NCI-H1105 treated with DMSO at 0.1 percent for 48 hours (cell line): ENCODE measurements around the gene FARS2.

Experiments
- DNase-seq: peaks from one replicate; lab custom pipeline; 2025; lab: John Stamatoyannopoulos, UW

FARS2 gene

DNA sequence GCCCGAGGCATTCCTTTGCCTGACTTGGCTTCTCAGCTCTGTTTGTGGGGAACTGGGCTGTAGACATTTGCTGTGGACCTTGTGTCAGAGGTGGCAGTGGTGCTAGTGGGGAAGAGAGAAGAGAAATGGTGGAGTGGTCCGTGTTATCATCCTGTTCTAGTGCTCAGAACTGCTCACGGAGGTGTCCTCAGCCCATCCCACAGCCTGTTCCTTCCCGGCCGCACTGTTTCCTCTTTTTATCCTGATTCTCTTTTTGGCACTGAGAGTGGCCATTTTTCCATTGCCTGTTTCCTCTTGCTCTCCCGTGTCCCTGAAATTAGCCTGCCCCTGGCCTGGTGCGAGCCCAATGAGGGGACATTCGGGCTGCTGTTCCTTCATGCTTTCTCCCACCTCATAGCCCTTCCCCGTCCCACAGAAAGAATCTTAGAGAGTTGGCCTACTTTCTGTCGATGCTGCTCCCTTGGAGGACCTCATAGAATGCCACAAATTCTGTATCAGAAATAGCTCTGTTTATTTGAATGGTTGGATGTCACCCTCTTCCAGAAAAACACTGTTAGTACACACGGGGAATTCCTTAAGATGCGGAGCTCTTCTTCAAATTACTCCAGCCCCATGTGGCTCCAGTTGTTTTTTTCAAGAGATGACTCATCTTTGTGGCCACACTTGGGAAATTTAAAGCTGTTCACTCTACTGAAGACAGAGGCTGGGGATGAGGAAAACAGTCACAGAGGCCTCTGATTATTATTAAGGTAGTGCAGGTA is 26.1 kb downstream of the FARS2 start:
- no peak for DNase-seq

DNA sequence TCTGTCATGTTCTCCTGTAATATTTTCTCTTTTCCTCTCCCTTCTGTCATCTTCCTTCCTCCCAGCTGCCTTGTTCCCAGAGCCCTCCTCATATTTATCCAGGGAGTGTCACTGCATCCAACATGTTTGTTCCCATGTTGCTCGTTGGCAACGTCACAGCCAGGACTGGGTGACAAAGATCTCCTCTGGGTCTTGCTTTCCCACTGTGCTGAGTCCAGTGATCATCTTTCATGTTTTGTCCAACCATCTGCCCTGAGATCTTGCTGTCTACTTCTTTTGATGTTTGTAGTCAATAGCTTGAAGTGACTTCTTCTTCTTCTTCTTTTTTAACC is 26.6 kb downstream of the FARS2 start:
- DNase-seq = no peak

DNA sequence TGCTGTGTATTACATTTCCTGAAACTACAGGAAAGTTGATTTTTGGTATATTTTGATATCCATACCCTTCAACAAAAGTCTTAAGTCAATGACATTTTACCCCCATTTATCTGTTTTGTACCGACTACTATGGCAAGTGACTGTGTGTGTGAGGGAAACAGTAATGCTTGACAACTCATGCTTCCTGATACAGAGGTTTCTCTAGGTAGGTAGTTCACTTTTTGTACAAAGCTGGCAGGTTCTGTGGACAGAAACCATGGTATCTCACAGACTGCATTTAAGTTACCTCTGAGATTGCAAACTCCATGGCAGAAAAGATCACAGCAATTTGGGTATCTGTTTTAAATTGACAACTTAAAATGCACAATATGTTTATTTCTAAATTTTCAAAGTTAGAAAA is 28.8 kb downstream of the FARS2 start:
- no peak for DNase-seq

DNA sequence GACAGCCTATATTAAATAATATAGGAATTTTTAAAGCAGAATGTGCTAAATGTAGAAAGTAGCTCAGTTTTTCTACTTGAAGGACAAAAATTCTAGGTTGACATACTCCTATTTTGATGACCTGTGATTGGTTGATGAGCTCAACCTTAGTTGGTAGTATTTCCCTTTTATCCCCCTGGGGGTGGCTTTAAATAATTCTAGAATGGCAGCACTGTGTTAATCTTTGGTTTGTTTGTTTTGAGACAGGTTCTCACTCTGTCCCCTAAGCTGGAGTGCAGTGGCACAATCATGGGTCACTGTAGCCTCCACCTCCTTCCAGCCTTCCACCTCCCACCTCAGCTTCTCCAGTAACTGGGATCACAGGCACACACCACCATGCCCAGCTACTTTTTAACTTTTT is 29.2 kb downstream of the FARS2 start:
- no peak for DNase-seq

DNA sequence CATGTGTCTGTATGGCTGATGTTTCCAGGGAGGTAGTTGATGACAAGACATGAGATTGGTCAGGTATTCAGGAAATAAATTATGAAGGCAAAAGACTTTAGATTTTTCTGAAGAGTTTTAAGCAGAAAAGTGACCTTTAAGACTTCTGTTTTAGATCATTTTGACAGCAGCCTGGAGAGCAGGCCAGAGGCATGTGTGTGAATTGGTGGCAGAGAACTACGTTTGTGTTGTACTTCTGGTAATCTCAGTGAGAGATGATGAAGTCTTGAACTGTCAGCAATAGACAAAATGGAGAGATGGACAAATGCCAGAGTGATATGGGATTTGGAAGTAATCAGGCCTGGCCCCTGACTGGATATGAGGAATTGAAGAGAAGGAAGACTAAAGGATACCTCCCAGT is 30.8 kb downstream of the FARS2 start:
- no peak for DNase-seq

- no peak for DNase-seq
These were observed 32.4 kb downstream of the FARS2 start for GRCh38 chr6:5293692-5294091.

DNA sequence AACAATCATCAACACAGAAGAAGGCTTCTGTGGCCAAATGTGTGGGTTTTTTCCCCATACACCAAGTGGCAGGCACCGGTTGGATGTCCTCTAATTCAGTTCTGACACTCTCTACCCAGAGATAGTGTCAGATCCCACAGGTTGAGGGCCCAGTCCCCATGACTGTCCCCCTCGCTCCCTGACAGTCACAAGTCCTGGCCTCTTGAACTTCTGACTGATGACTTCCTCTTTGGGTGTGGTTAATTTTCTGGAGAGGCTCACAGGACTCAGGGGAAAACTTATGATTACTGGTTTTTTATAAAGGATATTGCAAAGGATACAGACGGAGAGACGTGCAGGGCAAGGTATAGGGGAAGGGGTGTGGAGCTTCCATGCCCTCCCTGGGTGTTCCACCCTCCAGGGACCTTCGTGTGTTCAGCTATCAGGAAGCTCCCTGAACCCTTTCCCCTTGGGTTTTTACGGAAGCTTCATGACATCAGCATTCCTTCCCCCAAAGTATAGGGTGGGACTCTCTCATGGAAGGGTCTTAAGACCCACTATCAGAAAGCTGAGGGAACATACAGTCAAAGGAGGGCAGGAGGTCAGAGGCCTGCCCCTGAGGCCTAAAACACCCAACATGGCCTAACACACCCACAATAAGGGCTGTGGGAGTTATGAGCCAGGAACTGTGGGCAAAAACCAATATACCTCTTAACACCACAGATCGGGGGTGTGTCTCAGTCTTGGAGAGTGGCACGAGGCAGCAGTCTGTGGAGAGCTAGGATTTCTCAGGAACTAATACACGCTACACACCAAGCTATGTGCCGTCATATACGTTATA is 33.3 kb downstream of the FARS2 start:
- no peak for DNase-seq

DNA sequence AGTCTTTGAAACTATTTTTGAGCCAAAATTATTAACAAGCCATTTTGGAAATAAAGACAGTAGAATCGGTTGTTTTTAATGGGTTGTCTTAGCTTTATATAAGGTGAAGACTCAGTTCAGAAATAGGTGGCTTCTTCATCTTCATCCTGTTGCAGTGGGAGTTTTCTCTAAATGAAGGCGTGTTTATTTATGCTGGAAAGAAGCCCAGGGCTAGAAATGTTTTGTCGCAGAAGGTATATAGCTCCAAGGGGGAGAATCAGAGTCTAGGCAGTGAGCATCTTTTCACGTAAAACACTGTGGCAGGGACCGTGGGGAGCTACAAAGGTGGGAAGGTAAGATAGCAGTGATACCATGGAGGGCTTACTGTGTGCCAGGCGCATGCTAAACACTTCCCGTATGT is 34.3 kb downstream of the FARS2 start:
- DNase-seq = no peak

GRCh38 chr6:5300206-5300764 is 39.0 kb downstream of the FARS2 start:
- DNase-seq = no peak

DNA sequence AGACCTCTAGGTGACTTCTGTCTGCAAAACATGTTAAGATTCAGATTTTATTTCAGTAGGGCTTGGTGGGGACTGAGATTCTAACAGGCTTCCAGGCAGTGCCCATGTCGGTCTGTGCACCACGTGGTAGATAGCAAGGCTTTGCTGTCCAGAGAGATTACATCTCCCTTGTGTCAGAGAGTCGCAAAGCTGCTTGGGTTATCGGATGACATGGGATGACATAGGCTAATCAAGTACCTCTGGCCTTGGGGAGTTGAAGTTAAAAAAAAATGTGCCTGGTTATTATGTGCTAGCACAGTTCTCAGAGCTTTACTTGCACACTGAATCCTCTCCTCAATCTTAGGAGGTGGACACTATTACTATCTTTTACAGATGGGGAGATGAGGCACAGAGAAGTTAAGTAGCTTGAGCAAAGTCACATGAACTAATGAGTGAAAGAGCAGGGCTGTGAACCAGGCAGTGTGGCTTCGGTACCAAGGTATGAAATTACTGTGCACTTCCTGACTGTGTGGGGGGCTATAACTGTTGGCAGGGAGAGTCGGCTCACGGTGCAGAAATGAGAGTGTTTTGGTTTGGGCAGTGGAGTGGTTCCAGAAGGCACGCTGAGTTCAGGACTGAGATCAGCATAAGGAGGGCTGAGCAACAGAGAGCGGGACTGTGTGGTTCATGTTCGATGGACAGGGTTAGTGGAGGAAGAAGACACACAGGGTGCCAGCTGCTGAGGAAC is 41.1 kb downstream of the FARS2 start:
- DNase-seq = no peak

- no peak for DNase-seq
These were observed 41.8 kb downstream of the FARS2 start for GRCh38 chr6:5302995-5303622.

- DNase-seq = no peak
These were observed 42.4 kb downstream of the FARS2 start for GRCh38 chr6:5303682-5304081.

GRCh38 chr6:5305968-5306626 is 44.8 kb downstream of the FARS2 start:
- no peak for DNase-seq

GRCh38 chr6:5307058-5307457 is 45.7 kb downstream of the FARS2 start:
- no peak for DNase-seq

DNA sequence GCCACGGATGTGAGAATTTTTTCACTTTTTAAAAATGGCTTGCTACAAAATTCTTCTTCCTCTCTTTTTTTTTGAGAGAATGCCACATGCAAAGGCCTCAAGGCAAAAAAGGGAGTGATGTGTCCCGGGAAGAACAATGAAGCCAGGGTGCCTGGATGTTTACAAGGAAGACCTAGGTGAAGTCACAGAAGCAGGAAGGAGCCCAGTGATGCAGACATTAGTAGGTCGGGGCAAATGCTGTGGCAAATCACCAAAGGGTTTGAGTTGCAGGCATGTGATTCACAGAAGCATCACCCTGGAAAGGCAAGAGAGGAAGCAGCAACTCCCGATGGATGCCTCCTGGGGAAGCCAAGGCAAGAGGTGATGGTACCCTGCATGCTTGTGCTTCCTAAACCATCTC is 46.8 kb downstream of the FARS2 start:
- no peak for DNase-seq

DNA sequence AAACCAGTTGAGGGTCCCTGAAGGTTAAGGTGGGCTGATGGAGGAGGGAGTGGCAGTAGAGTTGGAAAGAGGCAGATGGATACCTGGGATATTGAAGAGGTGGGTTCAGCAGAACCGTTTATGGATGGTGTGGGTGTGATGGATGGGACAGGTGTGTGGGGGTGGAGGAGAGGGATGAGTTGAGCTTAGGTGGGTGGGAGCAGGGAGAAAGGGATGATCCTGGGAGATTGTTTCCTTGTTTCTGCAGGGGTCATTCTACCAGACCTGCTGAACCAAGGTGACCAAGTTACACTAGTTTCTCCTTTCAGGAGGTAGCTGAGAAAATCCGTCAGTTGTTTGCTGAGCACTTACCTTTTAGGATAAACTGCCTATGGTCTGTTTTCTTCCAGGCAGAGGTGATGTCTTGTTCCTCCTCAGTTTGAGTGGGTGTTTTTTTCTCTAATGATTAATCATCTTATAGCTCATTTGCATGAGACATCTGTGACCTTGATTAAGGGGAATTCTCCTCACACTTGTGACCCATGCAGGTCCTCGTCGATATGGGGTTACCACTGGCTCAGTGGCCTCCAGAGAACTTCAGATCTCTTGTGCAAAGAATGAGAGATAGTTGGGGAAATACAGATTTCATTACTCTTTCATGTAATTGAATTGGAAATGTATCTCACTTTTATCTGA is 53.0 kb downstream of the FARS2 start:
- DNase-seq = no peak

DNA sequence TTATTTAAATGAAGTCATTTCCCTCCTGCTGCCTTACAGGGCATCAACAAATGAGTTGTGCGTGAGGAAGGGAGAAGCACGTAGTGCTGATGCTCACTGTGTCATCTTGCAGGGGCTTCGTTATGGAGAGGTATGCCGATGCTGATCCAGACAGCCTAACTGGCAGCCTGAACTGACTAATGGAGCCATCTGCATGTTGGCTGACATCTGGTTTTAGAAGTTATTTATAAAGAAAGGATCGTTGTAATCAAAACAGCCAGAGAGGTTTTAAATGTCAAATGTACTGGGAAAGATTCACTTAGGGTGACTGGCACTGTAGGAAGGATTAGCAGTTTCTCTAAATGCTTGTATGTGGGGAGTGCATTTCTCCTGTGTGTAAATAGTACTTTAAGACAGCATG is 54.6 kb downstream of the FARS2 start:
- DNase-seq = no peak

DNA sequence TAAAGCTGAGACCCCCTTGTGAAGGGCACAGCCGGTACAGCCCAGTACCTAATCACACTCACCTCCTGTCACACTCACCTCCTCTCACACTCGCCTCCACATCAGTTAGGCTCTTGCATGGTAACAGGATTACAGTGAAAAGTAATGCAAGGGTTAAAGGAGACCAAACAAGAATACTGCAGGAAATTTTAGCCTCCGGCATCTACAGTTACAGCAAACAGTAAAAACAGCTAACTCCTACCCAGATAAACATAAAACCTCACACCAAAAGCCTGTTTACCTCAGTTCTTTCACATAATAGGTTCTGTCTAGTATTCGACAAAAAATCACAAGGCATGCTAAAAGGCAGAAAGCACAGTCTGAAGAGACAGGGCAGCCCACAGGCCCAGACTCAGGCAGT is 55.6 kb downstream of the FARS2 start:
- no peak for DNase-seq

- DNase-seq = no peak
These were observed 57.4 kb downstream of the FARS2 start for GRCh38 chr6:5318617-5319272.

GRCh38 chr6:5323979-5324378 is 62.7 kb downstream of the FARS2 start:
- no peak for DNase-seq

DNA sequence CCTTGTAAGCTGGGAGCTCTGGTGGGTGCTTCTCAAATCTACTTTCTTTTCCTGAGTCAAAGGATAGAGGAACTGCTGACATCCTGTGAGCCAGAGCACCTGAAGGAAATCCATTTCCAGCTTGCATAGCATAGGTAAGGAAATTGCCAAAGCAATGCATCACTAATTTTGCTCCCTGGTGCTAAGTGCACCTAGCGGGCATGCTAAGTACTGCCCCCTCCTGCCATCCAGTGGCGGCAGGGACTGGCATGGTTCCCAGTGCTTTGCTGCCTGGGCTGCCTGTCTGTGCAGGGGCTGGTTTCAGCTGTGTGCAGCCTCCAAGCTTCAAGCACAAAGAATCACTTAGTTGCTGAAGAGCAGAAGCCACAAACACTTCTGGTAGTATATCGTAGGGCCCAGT is 63.9 kb downstream of the FARS2 start:
- DNase-seq = peak; percentile 40
